ENCODE measurements around the gene PRAF2. TPM values are rescaled to one million over a fixed set of nuclear protein-coding genes. Genes with fewer than 3 reads are reported as not detected.

PRAF2 gene
- total and polyA plus RNA-seq, 9 of the 15 experiments (the other 6 are each of a cell fraction or from before 2014, with no cell fraction given), result 0.24 to 5.7 (median 2.0) TPM

DNA sequence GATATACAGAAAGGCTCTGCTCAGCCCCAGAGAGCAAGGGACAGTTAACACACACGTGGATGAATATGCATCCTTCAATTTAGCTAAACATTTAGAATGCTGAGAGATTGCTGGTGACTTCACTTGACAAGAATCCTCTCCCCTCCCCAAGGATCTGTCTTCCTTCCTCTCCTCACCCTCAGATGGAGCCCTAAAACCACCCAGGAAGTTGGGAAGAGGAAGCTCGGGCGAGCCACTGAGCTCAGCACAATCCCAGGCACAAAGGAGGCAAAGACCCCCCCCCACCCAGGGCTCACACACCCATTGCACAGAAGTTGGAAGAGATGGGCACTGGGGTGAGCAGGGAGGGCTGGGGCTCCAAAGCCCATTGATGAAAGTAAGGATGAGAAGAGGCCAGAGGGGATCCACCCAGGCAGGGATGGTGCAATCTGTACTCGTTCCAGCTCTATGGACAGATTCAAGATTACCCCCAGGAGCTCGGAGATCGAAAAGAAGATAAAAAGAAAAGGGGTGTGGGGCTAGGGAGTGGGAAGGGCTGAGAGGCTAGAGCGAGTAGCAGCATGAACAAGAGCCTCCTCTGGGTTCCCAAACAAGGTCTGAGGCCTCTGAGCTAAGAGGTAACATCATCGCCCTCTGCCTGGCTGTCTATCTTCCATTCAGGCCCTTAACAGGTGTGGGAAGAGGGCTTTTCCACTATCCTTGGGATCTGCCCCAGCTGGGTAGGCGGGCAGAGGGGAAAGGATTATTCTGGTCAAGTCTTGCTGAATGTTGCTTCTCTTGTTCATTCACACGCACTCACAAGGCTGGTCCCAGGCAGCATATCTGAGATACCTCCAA lies 31.8 kb downstream of the PRAF2 start (continued):
- TF ChIP-seq, protein P1, sequence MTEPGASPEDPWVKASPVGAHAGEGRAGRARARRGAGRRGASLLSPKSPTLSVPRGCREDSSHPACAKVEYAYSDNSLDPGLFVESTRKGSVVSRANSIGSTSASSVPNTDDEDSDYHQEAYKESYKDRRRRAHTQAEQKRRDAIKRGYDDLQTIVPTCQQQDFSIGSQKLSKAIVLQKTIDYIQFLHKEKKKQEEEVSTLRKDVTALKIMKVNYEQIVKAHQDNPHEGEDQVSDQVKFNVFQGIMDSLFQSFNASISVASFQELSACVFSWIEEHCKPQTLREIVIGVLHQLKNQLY (CRISPR knock-in tag; conservative IDR thresholded peaks at IDR 0.05), result no peak
- TF ChIP-seq, protein P2, sequence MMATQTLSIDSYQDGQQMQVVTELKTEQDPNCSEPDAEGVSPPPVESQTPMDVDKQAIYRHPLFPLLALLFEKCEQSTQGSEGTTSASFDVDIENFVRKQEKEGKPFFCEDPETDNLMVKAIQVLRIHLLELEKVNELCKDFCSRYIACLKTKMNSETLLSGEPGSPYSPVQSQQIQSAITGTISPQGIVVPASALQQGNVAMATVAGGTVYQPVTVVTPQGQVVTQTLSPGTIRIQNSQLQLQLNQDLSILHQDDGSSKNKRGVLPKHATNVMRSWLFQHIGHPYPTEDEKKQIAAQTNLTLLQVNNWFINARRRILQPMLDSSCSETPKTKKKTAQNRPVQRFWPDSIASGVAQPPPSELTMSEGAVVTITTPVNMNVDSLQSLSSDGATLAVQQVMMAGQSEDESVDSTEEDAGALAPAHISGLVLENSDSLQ (IDR thresholded peaks at IDR 0.05), result peak; percentile 44
- TF ChIP-seq ZFPM2 (CRISPR knock-in tag; IDR thresholded peaks at IDR 0.05), result no peak
- no peak for TF ChIP-seq ZNF699 (CRISPR knock-in tag; IDR thresholded peaks at IDR 0.05; ENCODE audit: insufficient replicate concordance)
- TF ChIP-seq, protein P3, sequence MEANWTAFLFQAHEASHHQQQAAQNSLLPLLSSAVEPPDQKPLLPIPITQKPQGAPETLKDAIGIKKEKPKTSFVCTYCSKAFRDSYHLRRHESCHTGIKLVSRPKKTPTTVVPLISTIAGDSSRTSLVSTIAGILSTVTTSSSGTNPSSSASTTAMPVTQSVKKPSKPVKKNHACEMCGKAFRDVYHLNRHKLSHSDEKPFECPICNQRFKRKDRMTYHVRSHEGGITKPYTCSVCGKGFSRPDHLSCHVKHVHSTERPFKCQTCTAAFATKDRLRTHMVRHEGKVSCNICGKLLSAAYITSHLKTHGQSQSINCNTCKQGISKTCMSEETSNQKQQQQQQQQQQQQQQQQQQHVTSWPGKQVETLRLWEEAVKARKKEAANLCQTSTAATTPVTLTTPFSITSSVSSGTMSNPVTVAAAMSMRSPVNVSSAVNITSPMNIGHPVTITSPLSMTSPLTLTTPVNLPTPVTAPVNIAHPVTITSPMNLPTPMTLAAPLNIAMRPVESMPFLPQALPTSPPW (CRISPR knock-in tag; IDR thresholded peaks at IDR 0.05), result peak; percentile 30; the same call in 1 of the 2 replicates
- peak; percentile 12; the same call in 1 of the 2 replicates for TF ChIP-seq JUND (IDR thresholded peaks at IDR 0.05; ENCODE audit: borderline replicate concordance, low read depth, low read length)
- peak; percentile 47; the same call in 1 of the 3 replicates for TF ChIP-seq JUND (tag; IDR thresholded peaks at IDR 0.05; ENCODE audit: borderline replicate concordance, low read depth, low read length)
